OCI-LY7 (cell line): ENCODE data around the gene FAM171A1. TPM values are rescaled to one million over a fixed set of nuclear protein-coding genes. Genes with fewer than 3 reads are reported as not detected.

Source experiments
- BruUV-seq: library from RNA; stranded (reverse); fragments of 400-500 nt; replicated peaks from 2 replicates; lab custom pipeline; 2021; lab: Mats Ljungman, UMichigan
- CTCF ChIA-PET: fragments of 300-600 bp; sonication (Branson Sonifier 250); formaldehyde crosslinking; loops from one replicate; lab custom pipeline; 2022; ENCODE audit warnings: antibody characterized with exemption; ENCODE audit not compliant: unreplicated experiment; lab: Charles Lee
- POLR2A ChIA-PET: fragments of 300-600 bp; sonication (Branson Sonifier 250); formaldehyde crosslinking; loops from one replicate; lab custom pipeline; 2022; ENCODE audit warnings: antibody characterized with exemption; lab: Charles Lee
- DNase-seq: peaks from one replicate; pipeline ENCODE4 v3.0.0-alpha.2; 2015; ENCODE audit warnings: low spot score
- H2AFZ ChIP-seq: fragments of 200-600 bp; sonication (generic), shearing (Covaris generic); 2 replicates; pipeline ENCODE4 v1.6.1; 2014; ENCODE audit warnings: mild to moderate bottlenecking, antibody characterized with exemption, low read length, moderate library complexity
- H3K27ac ChIP-seq: fragments of 200-600 bp; sonication (generic); 2 replicates; pipeline ENCODE4 v1.5.1; 2014; ENCODE audit warnings: mixed run types, low read depth, mild to moderate bottlenecking, moderate library complexity, low read length, inconsistent platforms; ENCODE audit not compliant: poor library complexity, severe bottlenecking
- H3K36me3 ChIP-seq: fragments of 200-600 bp; sonication (generic); 2 replicates; pipeline ENCODE4 v1.6.1; 2014; ENCODE audit warnings: mild to moderate bottlenecking, antibody characterized with exemption, low read length, moderate library complexity, mixed read lengths; ENCODE audit not compliant: insufficient read depth
- H3K4me1 ChIP-seq: fragments of 200-600 bp; sonication (generic); 2 replicates; pipeline ENCODE4 v1.5.1; 2014; ENCODE audit warnings: mild to moderate bottlenecking, low read length; ENCODE audit not compliant: insufficient read depth, poor library complexity, severe bottlenecking
- H3K4me2 ChIP-seq: fragments of 200-600 bp; sonication (generic); 2 replicates; pipeline ENCODE4 v1.6.1; 2014; ENCODE audit warnings: mild to moderate bottlenecking, low read length
- H3K4me3 ChIP-seq: fragments of 200-600 bp; sonication (generic); 2 replicates; pipeline ENCODE4 v1.5.1; 2014; ENCODE audit warnings: mild to moderate bottlenecking, low read depth, low read length; ENCODE audit not compliant: poor library complexity, severe bottlenecking
- H3K79me2 ChIP-seq: fragments of 200-600 bp; sonication (generic); 2 replicates; pipeline ENCODE4 v1.6.1; 2016; ENCODE audit warnings: low read depth, mild to moderate bottlenecking, low read length, moderate library complexity, mixed read lengths; ENCODE audit not compliant: insufficient read depth
- H3K9me2 ChIP-seq: fragments of 200-600 bp; sonication (generic); 2 replicates; pipeline ENCODE4 v1.6.1; 2016; ENCODE audit warnings: mild to moderate bottlenecking, low read length, mixed read lengths; ENCODE audit not compliant: insufficient read depth
- H3K9me3 ChIP-seq: fragments of 200-600 bp; sonication (generic); 2 replicates; pipeline ENCODE4 v1.6.1; 2014; ENCODE audit warnings: mild to moderate bottlenecking, mixed run types, low read length, mixed read lengths
- H4K20me1 ChIP-seq: fragments of 200-600 bp; sonication (generic); 2 replicates; pipeline ENCODE4 v1.6.1; 2014; ENCODE audit warnings: mild to moderate bottlenecking, antibody characterized with exemption, low read length, moderate library complexity, mixed read lengths; ENCODE audit not compliant: insufficient read depth
- CTCF ChIP-seq: fragments of 200-600 bp; sonication (generic); conservative IDR thresholded peaks from 2 replicates; pipeline ENCODE4 v1.5.1; 2014; ENCODE audit warnings: mild to moderate bottlenecking, antibody characterized with exemption, low read length, moderate library complexity, mixed read lengths
- EZH2phosphoT487 ChIP-seq: fragments of 200-600 bp; sonication (generic); IDR thresholded peaks from 2 replicates; pipeline ENCODE4 v1.6.1; 2018; ENCODE audit warnings: low read depth, borderline replicate concordance, mild to moderate bottlenecking, mixed run types, antibody characterized with exemption, low read length, moderate library complexity, mixed read lengths
- intact Hi-C: fragments of 100-400 bp; cut with micrococcal nuclease; formaldehyde crosslinking; loops from one replicate; pipeline ENCODE4 v1.10.0; 2022; ENCODE audit not compliant: unreplicated experiment
- total RNA-seq, 2 experiments: library from RNA; depleted of rRNA in 1 of 2; stranded (reverse); fragments of >200 nt in 1 of 2; shearing (Covaris generic) in 1 of 2; gene quantifications; 2 replicates each; pipeline ENCODE4 v1.2.3, GENCODE V29; 2014 to 2022

Gene FAM171A1
- total RNA-seq, 2 experiments from 2014 or later = not detected

- Histone ChIP-seq H3K79me2 (no peaks in the 10 kb centered on the region), H3K4me2 (no peak overlapping the region), H3K9me3 (no peaks in the 10 kb centered on the region), H3K27ac (no peak overlapping the region), H2AFZ (no peak overlapping the region), H3K4me1 (no peaks in the 10 kb centered on the region), H4K20me1 (no peaks in the 10 kb centered on the region), H3K9me2 (no peaks in the 10 kb centered on the region), H3K36me3 (no peaks in the 10 kb centered on the region), H3K4me3 (no peak overlapping the region)
- no TSS peak for BruUV-seq
- no peak for DNase-seq
- POLR2A ChIA-PET = no interaction called here
- intact Hi-C loops = no loop called here
- no peak for TF ChIP-seq EZH2phosphoT487
- TF ChIP-seq CTCF = no peak
- CTCF ChIA-PET = no interaction called here
Observed at GRCh38 chr10:15379078-15379477, 8.0 kb upstream of the FAM171A1 start.

GRCh38 chr10:15378569-15378968 lies 7.5 kb upstream of the FAM171A1 start:
- TF ChIP-seq CTCF (no peak), EZH2phosphoT487 (no peak)
- Histone ChIP-seq H3K27ac (no peak overlapping the region), H3K4me1 (no peaks in the 10 kb centered on the region), H3K4me2 (no peak overlapping the region), H3K36me3 (no peaks in the 10 kb centered on the region), H2AFZ (no peak overlapping the region), H4K20me1 (no peaks in the 10 kb centered on the region), H3K79me2 (no peaks in the 10 kb centered on the region), H3K9me2 (no peaks in the 10 kb centered on the region), H3K4me3 (no peak overlapping the region), H3K9me3 (no peaks in the 10 kb centered on the region)
- ChIA-PET POLR2A (interaction anchor here (0.6 kb wide), 1 partner anchor 827 kb away, joined by 4 read pairs; no protein-coding TSS in a partner anchor), CTCF (no interaction called here)
- intact Hi-C loops = no loop called here
- no peak for DNase-seq
- BruUV-seq = no TSS peak

- BruUV-seq = no TSS peak
- intact Hi-C loops = no loop called here
- no peak overlapping the region for H3K4me3 ChIP-seq
- H3K36me3 ChIP-seq = no peaks in the 10 kb centered on the region
- no peaks in the 10 kb centered on the region for H3K79me2 ChIP-seq
- H3K9me3 ChIP-seq = no peaks in the 10 kb centered on the region
- DNase-seq = no peak
- TF ChIP-seq CTCF (no peak), EZH2phosphoT487 (no peak)
- ChIA-PET POLR2A (no interaction called here), CTCF (no interaction called here)
- no peak overlapping the region for H2AFZ ChIP-seq
- no peak overlapping the region for H3K4me2 ChIP-seq
- no peaks in the 10 kb centered on the region for H3K4me1 ChIP-seq
- H3K9me2 ChIP-seq = no peaks in the 10 kb centered on the region
- H3K27ac ChIP-seq = no peak overlapping the region
- no peaks in the 10 kb centered on the region for H4K20me1 ChIP-seq
Observed at GRCh38 chr10:15374566-15374965, 3.5 kb upstream of the FAM171A1 start.
